ENCODE measurements around the gene MOB3A. TPM values are rescaled to one million over a fixed set of nuclear protein-coding genes. Genes with fewer than 3 reads are reported as not detected.

The MOB3A gene
- total and polyA plus RNA-seq, 2 of the 8 experiments (the other 6 are each of a cell fraction or from before 2014, with no cell fraction given): 9.2 to 9.6 TPM

DNA sequence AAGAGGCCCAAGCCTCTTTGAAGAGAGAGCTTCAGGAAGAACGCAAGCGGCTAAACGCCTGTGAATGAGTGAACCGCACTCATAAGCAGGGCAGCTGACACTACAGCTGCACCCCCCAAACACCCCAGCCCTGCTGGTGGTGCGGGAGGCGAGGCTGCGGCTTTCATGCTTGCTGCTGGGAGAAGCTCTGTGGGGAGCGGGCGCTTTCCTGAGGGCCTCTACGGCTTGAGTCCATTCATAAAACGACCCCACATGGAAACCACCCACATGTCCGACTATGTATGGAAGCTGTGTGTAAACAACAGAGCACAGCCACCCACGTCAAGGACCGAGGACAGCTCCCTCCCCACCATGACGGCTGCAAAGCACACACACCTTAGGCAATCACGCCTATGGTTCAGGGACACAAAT lies 49.7 kb upstream of the MOB3A start (continued):
- TF ChIP-seq HDAC6 (IDR thresholded peaks at IDR 0.05; ENCODE audit: low read depth, low read length) (no peak), POLR2AphosphoS5 (IDR thresholded peaks at IDR 0.05; ENCODE audit: low read depth, low read length) (no peak), EGR1 (IDR thresholded peaks at IDR 0.05; ENCODE audit: borderline replicate concordance, low read depth, low read length) (no peak), ASH2L (IDR thresholded peaks at IDR 0.05; ENCODE audit: low read length) (no peak), YY1 (IDR thresholded peaks at IDR 0.05; ENCODE audit: low read depth, low read length) (no peak), TAF1 (IDR thresholded peaks at IDR 0.05; ENCODE audit: low read depth, low read length) (no peak), SAP30 (IDR thresholded peaks at IDR 0.05; ENCODE audit: insufficient read depth, insufficient replicate concordance, low read length) (no peak), TEAD4 (IDR thresholded peaks at IDR 0.05; ENCODE audit: low read depth, low read length) (no peak), JUND (IDR thresholded peaks at IDR 0.05; ENCODE audit: low read length) (no peak)

All from H1 (cell line).